Erythroblast (primary cell): ENCODE data around the gene FBXO36.
A peak's percentile ranks its signal among the peaks of the same experiment; 100 is the strongest.

ENCODE experiments used
- GATA1 ChIP-seq: IDR thresholded peaks from 2 replicates; pipeline ENCODE4 v1.6.1; 2011; ENCODE audit warnings: low read depth, mild to moderate bottlenecking, control low read depth, low read length, moderate library complexity
- POLR2A ChIP-seq: IDR thresholded peaks from 2 replicates; pipeline ENCODE4 v1.6.1; 2011; ENCODE audit warnings: mild to moderate bottlenecking, low read length

- peak; percentile 56 for TF ChIP-seq POLR2A
- TF ChIP-seq GATA1: no peak
These were observed 333 bp upstream of the FBXO36 start, which contains the start of gene TRIP12 for GRCh38 chr2:229921892-229922448.
